PC-9 (cell line): ENCODE measurements around the gene EIF2B1. TPM values are rescaled to one million over a fixed set of nuclear protein-coding genes. Genes with fewer than 3 reads are reported as not detected.

ENCODE experiments used
- BruUV-seq: library from RNA; stranded (reverse); fragments of 400-500 nt; replicated peaks from 2 replicates; lab custom pipeline; 2021; lab: Mats Ljungman, UMichigan
- CTCF ChIA-PET: fragments of 300-600 bp; sonication (Branson Sonifier 250); formaldehyde crosslinking; loops from one replicate; lab custom pipeline; 2022; ENCODE audit warnings: antibody characterized with exemption; lab: Charles Lee
- POLR2A ChIA-PET: fragments of 300-600 bp; sonication (Branson Sonifier 250); formaldehyde crosslinking; loops from one replicate; lab custom pipeline; 2022; ENCODE audit warnings: antibody characterized with exemption; ENCODE audit not compliant: unreplicated experiment; lab: Charles Lee
- DNase-seq, 2 experiments: peaks; one replicate each; pipeline versions ENCODE4 v3.0.0 to v3.0.0-alpha.2; 2015 to 2022; ENCODE audit warnings: mixed read lengths in 1 of 2
- H2AFZ ChIP-seq: fragments of 200-600 bp; sonication (generic); 2 replicates; pipeline ENCODE4 v1.8.1; 2017; ENCODE audit warnings: antibody characterized with exemption
- H3F3A ChIP-seq: fragments of 200-600 bp; sonication (generic); 2 replicates; pipeline ENCODE4 v1.8.1; 2017; ENCODE audit warnings: antibody characterized with exemption, mild to moderate bottlenecking, low read depth; ENCODE audit not compliant: insufficient read depth
- H3K27ac ChIP-seq: fragments of 200-600 bp; sonication (generic); 2 replicates; pipeline ENCODE4 v1.6.1; 2016; ENCODE audit warnings: mixed run types
- H3K27me3 ChIP-seq: fragments of 200-600 bp; sonication (generic); 2 replicates; pipeline ENCODE4 v1.6.1; 2016; ENCODE audit warnings: low read depth, mixed run types; ENCODE audit not compliant: insufficient read depth
- H3K36me3 ChIP-seq: fragments of 200-600 bp; sonication (generic); 2 replicates; pipeline ENCODE4 v1.6.1; 2016; ENCODE audit warnings: low read depth, mixed run types
- H3K4me1 ChIP-seq: fragments of 200-600 bp; sonication (generic); replicated peaks from 2 replicates; pipeline ENCODE4 v1.6.1; 2016; ENCODE audit warnings: mixed run types; ENCODE audit not compliant: insufficient read depth
- H3K4me2 ChIP-seq: fragments of 200-600 bp; sonication (generic); 2 replicates; pipeline ENCODE4 v1.6.1; 2017; ENCODE audit warnings: mixed run types
- H3K4me3 ChIP-seq: fragments of 200-600 bp; sonication (generic); 2 replicates; pipeline ENCODE4 v1.6.1; 2016; ENCODE audit warnings: mixed run types
- H3K79me2 ChIP-seq: fragments of 200-600 bp; sonication (generic); 2 replicates; pipeline ENCODE4 v1.6.1; 2017; ENCODE audit warnings: low read depth, mixed run types
- H3K9me2 ChIP-seq: fragments of 200-600 bp; sonication (generic); 2 replicates; pipeline ENCODE4 v1.8.1; 2017; ENCODE audit warnings: mild to moderate bottlenecking; ENCODE audit not compliant: insufficient read depth
- H3K9me3 ChIP-seq: fragments of 200-600 bp; sonication (generic); 2 replicates; pipeline ENCODE4 v1.8.1; 2016; ENCODE audit warnings: low read depth; ENCODE audit not compliant: insufficient read depth
- H4K20me1 ChIP-seq: fragments of 200-600 bp; sonication (generic); 2 replicates; pipeline ENCODE4 v1.8.1; 2017; ENCODE audit not compliant: insufficient read depth
- EZH2 ChIP-seq: fragments of 200-600 bp; sonication (generic); IDR thresholded peaks from 2 replicates; pipeline ENCODE4 v1.8.0; 2017; ENCODE audit warnings: antibody characterized with exemption, low read depth
- intact Hi-C: fragments of 100-400 bp; cut with micrococcal nuclease; formaldehyde crosslinking; loops from one replicate; pipeline ENCODE4 v1.10.0; 2022; ENCODE audit not compliant: unreplicated experiment
- total RNA-seq: library from RNA; stranded (reverse); gene quantifications from 2 replicates; pipeline ENCODE4 v1.2.3, GENCODE V29; 2021
- TF ChIP-seq, protein P1 (sequence below): fragments of 200-600 bp; sonication (generic); conservative IDR thresholded peaks from 2 replicates; pipeline ENCODE4 v1.6.1; 2017; ENCODE audit warnings: mixed run types, antibody characterized with exemption, mild to moderate bottlenecking, moderate library complexity

The EIF2B1 gene
- total RNA-seq, 1 experiment from 2014 or later: 47.3 TPM

GRCh38 chr12:123572391-123572790 is 61.1 kb downstream of the EIF2B1 start:
- H4K20me1 ChIP-seq: no peaks in the 10 kb centered on the region
- CTCF ChIA-PET: no interaction called here
- H2AFZ ChIP-seq: no peak overlapping the region
- no peaks in the 10 kb centered on the region for H3K4me1 ChIP-seq
- H3K27me3 ChIP-seq: no peaks in the 10 kb centered on the region
- H3K36me3 ChIP-seq: no peaks in the 10 kb centered on the region
- no peak overlapping the region for H3K27ac ChIP-seq
- POLR2A ChIA-PET: no interaction called here
- no peak overlapping the region for H3K4me3 ChIP-seq
- H3K4me2 ChIP-seq: no peak overlapping the region
- no peaks in the 10 kb centered on the region for H3K9me2 ChIP-seq
- no peak for DNase-seq
- TF ChIP-seq, protein P1, sequence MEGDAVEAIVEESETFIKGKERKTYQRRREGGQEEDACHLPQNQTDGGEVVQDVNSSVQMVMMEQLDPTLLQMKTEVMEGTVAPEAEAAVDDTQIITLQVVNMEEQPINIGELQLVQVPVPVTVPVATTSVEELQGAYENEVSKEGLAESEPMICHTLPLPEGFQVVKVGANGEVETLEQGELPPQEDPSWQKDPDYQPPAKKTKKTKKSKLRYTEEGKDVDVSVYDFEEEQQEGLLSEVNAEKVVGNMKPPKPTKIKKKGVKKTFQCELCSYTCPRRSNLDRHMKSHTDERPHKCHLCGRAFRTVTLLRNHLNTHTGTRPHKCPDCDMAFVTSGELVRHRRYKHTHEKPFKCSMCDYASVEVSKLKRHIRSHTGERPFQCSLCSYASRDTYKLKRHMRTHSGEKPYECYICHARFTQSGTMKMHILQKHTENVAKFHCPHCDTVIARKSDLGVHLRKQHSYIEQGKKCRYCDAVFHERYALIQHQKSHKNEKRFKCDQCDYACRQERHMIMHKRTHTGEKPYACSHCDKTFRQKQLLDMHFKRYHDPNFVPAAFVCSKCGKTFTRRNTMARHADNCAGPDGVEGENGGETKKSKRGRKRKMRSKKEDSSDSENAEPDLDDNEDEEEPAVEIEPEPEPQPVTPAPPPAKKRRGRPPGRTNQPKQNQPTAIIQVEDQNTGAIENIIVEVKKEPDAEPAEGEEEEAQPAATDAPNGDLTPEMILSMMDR: no peak
- TF ChIP-seq EZH2: no peak
- intact Hi-C loops: no loop called here
- BruUV-seq: no TSS peak
- H3F3A ChIP-seq: no peaks in the 10 kb centered on the region; the same call in 1 of the 2 replicates
- no peaks in the 10 kb centered on the region for H3K79me2 ChIP-seq
- no peaks in the 10 kb centered on the region for H3K9me3 ChIP-seq

GRCh38 chr12:123571343-123571813 is 62.1 kb downstream of the EIF2B1 start:
- Histone ChIP-seq H3K27me3 (no peaks in the 10 kb centered on the region), H4K20me1 (no peaks in the 10 kb centered on the region), H3K27ac (no peak overlapping the region), H3K4me1 (no peaks in the 10 kb centered on the region), H3K36me3 (no peaks in the 10 kb centered on the region), H3K9me2 (no peaks in the 10 kb centered on the region), H3K79me2 (no peaks in the 10 kb centered on the region), H3K9me3 (no peaks in the 10 kb centered on the region), H2AFZ (no peak overlapping the region), H3K4me2 (peak overlapping the region; percentile 39), H3F3A (no peaks in the 10 kb centered on the region; the same call in 1 of the 2 replicates), H3K4me3 (no peak overlapping the region)
- CTCF ChIA-PET: no interaction called here
- TF ChIP-seq EZH2: no peak
- TF ChIP-seq, protein P1: no peak
- DNase-seq: no peak
- POLR2A ChIA-PET: interaction anchor here (0.6 kb wide), 1 partner anchor 1248 kb away, joined by 5 read pairs; no protein-coding TSS in a partner anchor
- intact Hi-C loops: no loop called here
- no TSS peak for BruUV-seq

Other genes with a start within 250 kb of the EIF2B1 start
- gene KMT5A, start 249.6 kb downstream of the EIF2B1 start, total RNA-seq: 43.7 and 54.2 TPM in 2 replicates
- 3.6 and 4.3 TPM in 2 replicates for gene RILPL2, start 197.0 kb downstream of the EIF2B1 start, total RNA-seq
- 24.3 and 28.6 TPM in 2 replicates for gene SNRNP35, start 175.5 kb downstream of the EIF2B1 start, total RNA-seq
- gene RILPL1, start 100.0 kb downstream of the EIF2B1 start, total RNA-seq: 11.5 and 15.3 TPM in 2 replicates
- gene TMED2, start 49.1 kb downstream of the EIF2B1 start, total RNA-seq: 179 and 192 TPM in 2 replicates
- gene DDX55, start 31.6 kb downstream of the EIF2B1 start, total RNA-seq: 17.5 and 19.5 TPM in 2 replicates
- 30.3 and 42.9 TPM in 2 replicates for gene GTF2H3, start 143 bp upstream of the EIF2B1 start, total RNA-seq
- gene TCTN2, start 37.4 kb upstream of the EIF2B1 start, total RNA-seq: 17.1 and 21.9 TPM in 2 replicates
- 13.8 and 16.3 TPM in 2 replicates for gene ATP6V0A2, start 78.7 kb upstream of the EIF2B1 start, total RNA-seq
- not detected in 2 replicates for gene DNAH10, start 128.6 kb upstream of the EIF2B1 start, total RNA-seq